Endothelial cell of umbilical vein (primary cell): ENCODE results near the gene ASTE1. TPM values are rescaled to one million over a fixed set of nuclear protein-coding genes. Genes with fewer than 3 reads are reported as not detected.

Experiments used
- BruUV-seq: library from RNA; stranded (reverse); fragments of 400-500 nt; replicated peaks from 2 replicates; lab custom pipeline; 2021; lab: Mats Ljungman, UMichigan
- CTCF ChIA-PET: fragments of 300-600, 350-600 bp; sonication (Branson Sonifier 250); formaldehyde crosslinking; loops from one replicate; lab custom pipeline; 2021; ENCODE audit warnings: antibody characterized with exemption, inconsistent platforms; lab: Charles Lee
- POLR2A ChIA-PET: fragments of 300-600, 350-600 bp; sonication (Branson Sonifier 250); formaldehyde crosslinking; loops from one replicate; lab custom pipeline; 2021; ENCODE audit warnings: antibody characterized with exemption, inconsistent platforms; lab: Charles Lee
- DNase-seq: peaks from one replicate; pipeline ENCODE4 v3.0.0-alpha.2; 2011; ENCODE audit warnings: low read depth, low spot score
- FAIRE-seq: peaks from 2 replicates; lab custom pipeline; 2011; peaks lifted over from hg19 to GRCh38; lab: Jason Lieb, UNC
- H2AFZ ChIP-seq: 2 replicates; pipeline ENCODE4 v1.6.0; 2012; ENCODE audit warnings: low read depth, low read length, control low read depth, inconsistent platforms
- H3K27ac ChIP-seq: 2 replicates; pipeline ENCODE4 v1.5.1; 2011; ENCODE audit warnings: low read depth, mild to moderate bottlenecking, control low read depth, low read length, moderate library complexity; ENCODE audit not compliant: insufficient read depth
- H3K27me3 ChIP-seq, 2 experiments: 2 replicates each; pipeline versions ENCODE4 v1.6.0 to v1.6.1; 2011; ENCODE audit warnings: low read length in 2 of 2, mixed read lengths in 1 of 2; ENCODE audit not compliant: control insufficient read depth in 2 of 2, insufficient read depth in 2 of 2
- H3K36me3 ChIP-seq, 2 experiments: 2 replicates in 1 of 2; 3 replicates in 1 of 2; pipeline ENCODE4 v1.5.1; 2011; ENCODE audit warnings: low read length in 2 of 2, mild to moderate bottlenecking in 1 of 2, moderate library complexity in 1 of 2; ENCODE audit not compliant: control insufficient read depth in 2 of 2, insufficient read depth in 2 of 2; ENCODE audit errors: extremely low read depth in 1 of 2
- H3K4me1 ChIP-seq: 3 replicates; pipeline ENCODE4 v1.5.1; 2011; ENCODE audit warnings: mild to moderate bottlenecking, low read length; ENCODE audit not compliant: control insufficient read depth, insufficient read depth; ENCODE audit errors: extremely low read depth
- H3K4me2 ChIP-seq: 2 replicates; pipeline ENCODE4 v1.6.1; 2011; ENCODE audit warnings: low read length, control low read depth, mixed read lengths; ENCODE audit not compliant: insufficient read depth
- H3K4me3 ChIP-seq, 3 experiments: fragments of 200-600 bp in 1 of 3; sonication (generic), shearing (Covaris generic) in 1 of 3; replicated peaks in 1 of 3; 2 replicates each; pipeline ENCODE4 v1.5.1; 2011 to 2016; ENCODE audit warnings: control low read depth in 3 of 3, low read length in 3 of 3, mild to moderate bottlenecking in 2 of 3, inconsistent platforms in 1 of 3, low read depth in 1 of 3, moderate library complexity in 1 of 3; ENCODE audit not compliant: insufficient read depth in 1 of 3
- H3K79me2 ChIP-seq: 2 replicates; pipeline ENCODE4 v1.6.0; 2012; ENCODE audit warnings: low read length, inconsistent platforms; ENCODE audit not compliant: control insufficient read depth, insufficient read depth
- H3K9ac ChIP-seq: replicated peaks from 2 replicates; pipeline ENCODE3; 2011; ENCODE audit warnings: low read length, control low read depth; ENCODE audit not compliant: insufficient read depth; ENCODE audit errors: extremely low read depth
- H3K9me1 ChIP-seq: replicated peaks from 3 replicates; pipeline ENCODE4 v1.6.0; 2011; ENCODE audit warnings: mild to moderate bottlenecking, low read length; ENCODE audit not compliant: control insufficient read depth, insufficient read depth; ENCODE audit errors: extremely low read depth
- H3K9me3 ChIP-seq: replicated peaks from 2 replicates; pipeline ENCODE4 v1.5.1; 2012; ENCODE audit warnings: low read length, inconsistent platforms; ENCODE audit not compliant: control insufficient read depth, insufficient read depth
- H4K20me1 ChIP-seq: replicated peaks from 2 replicates; pipeline ENCODE3; 2011; ENCODE audit warnings: mild to moderate bottlenecking, low read length; ENCODE audit not compliant: control insufficient read depth, insufficient read depth; ENCODE audit errors: extremely low read depth
- EZH2 ChIP-seq: IDR thresholded peaks from 2 replicates; pipeline ENCODE4 v1.6.1; 2012; ENCODE audit warnings: borderline replicate concordance, low read depth, mild to moderate bottlenecking, moderate library complexity, low read length, inconsistent platforms; ENCODE audit not compliant: severe bottlenecking
- FOS ChIP-seq: IDR thresholded peaks from 2 replicates; pipeline ENCODE4 v1.6.1; 2011; ENCODE audit warnings: mild to moderate bottlenecking, low read length, moderate library complexity, borderline replicate concordance; ENCODE audit not compliant: insufficient read depth
- GATA2 ChIP-seq: IDR thresholded peaks from 2 replicates; pipeline ENCODE4 v1.7.0; 2011; ENCODE audit warnings: low read depth, mild to moderate bottlenecking, moderate library complexity, mixed read lengths, low read length; ENCODE audit not compliant: insufficient read length, insufficient read depth
- JUN ChIP-seq: IDR thresholded peaks from 2 replicates; pipeline ENCODE4 v1.6.1; 2011; ENCODE audit warnings: borderline replicate concordance, low read depth; ENCODE audit not compliant: insufficient read length, insufficient read depth
- MYC ChIP-seq: IDR thresholded peaks from one replicate; pipeline ENCODE4 v1.6.1; 2011; ENCODE audit warnings: mild to moderate bottlenecking, low read depth, low read length
- POLR2A ChIP-seq: IDR thresholded peaks from 2 replicates; pipeline ENCODE4 v1.6.1; 2012; ENCODE audit warnings: low read depth, mild to moderate bottlenecking, control low read depth, low read length
- POLR2AphosphoS5 ChIP-seq: IDR thresholded peaks from 2 replicates; pipeline ENCODE4 v1.6.1; 2012; ENCODE audit warnings: low read depth, mild to moderate bottlenecking, control low read depth, low read length, moderate library complexity; ENCODE audit not compliant: insufficient read depth
- dilution Hi-C: fragments of 300-500 bp; cut with MboI; formaldehyde crosslinking; loops from one replicate; pipeline ENCODE4 v1.15.0; 2019; ENCODE audit warnings: low sequenced_read_pairs; ENCODE audit not compliant: extremely low pct_ligation_motif_present
- intact Hi-C: fragments of 100-400 bp; cut with micrococcal nuclease; formaldehyde crosslinking; loops from one replicate; pipeline ENCODE4 v1.10.0; 2022
- polyA plus RNA-seq, 4 experiments: library from polyadenylated mRNA; depleted of rRNA in 3 of 4; stranded (reverse) in 3 of 4; unstranded in 1 of 4; fragments of >200 nt; gene quantifications; 2 replicates each; pipeline versions ENCODE4 v1.2.1 to v1.2.3, GENCODE V29; 2011 to 2012; ENCODE audit warnings: missing spikeins in 1 of 4
- total RNA-seq: library from RNA; stranded (reverse); gene quantifications from 2 replicates; pipeline ENCODE4 v1.2.3, GENCODE V29; 2021
- TF ChIP-seq, protein P1 (sequence below), 2 donors: IDR thresholded peaks; 1 replicate in 1 of 2; 2 replicates in 1 of 2; pipeline ENCODE4 v1.5.1; 2011; ENCODE audit warnings: low read length in 2 of 2, mild to moderate bottlenecking in 2 of 2, moderate library complexity in 2 of 2, control low read depth in 1 of 2, inconsistent platforms in 1 of 2, low read depth in 1 of 2; ENCODE audit not compliant: insufficient read depth in 1 of 2; ENCODE audit errors: extremely low read depth in 1 of 2
- TF ChIP-seq, protein P2 (sequence below): IDR thresholded peaks from 2 replicates; pipeline ENCODE4 v1.6.1; 2011; ENCODE audit not compliant: insufficient read depth, insufficient read length

Gene ASTE1
- total and polyA plus RNA-seq, 2 donors (not counting 3 experiments of a cell fraction or from before 2014, with no cell fraction given), result 4.1 to 6.7 TPM

DNA sequence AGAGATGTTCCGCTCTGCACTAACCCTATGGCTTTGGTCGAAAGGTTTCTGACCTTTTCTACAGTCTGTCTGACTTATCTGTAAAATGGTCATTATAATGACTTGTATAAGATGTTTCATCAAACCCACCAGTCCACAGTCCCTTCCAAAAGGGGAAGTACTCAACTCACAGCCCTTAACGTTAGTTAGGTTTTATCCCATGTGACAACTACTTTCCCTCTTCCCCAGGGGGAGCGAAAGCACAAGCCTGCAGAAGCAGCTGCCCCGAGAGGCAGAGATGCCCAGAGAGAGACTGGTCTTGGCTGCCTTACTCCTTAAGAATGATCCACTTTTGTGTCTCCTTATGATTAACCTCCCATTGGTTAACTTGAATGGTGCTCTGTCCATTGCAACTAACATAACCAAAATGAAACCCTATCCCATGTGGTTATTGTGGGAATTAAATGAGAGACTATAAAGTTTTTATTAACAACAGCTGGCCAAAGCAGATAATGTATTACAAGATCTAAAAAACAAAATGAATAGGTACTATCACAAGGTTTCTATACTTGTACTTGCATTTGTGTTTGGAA lies 6.4 kb downstream of the ASTE1 start:
- Histone ChIP-seq H3K4me1 (no peaks in the 10 kb centered on the region), H3K79me2 (no peaks in the 10 kb centered on the region), H3K27me3 (no peaks in the 10 kb centered on the region), H3K9me1 (no peaks in the 10 kb centered on the region), H4K20me1 (no peaks in the 10 kb centered on the region), H3K36me3 (peaks cover 3 to 7% of the 10 kb centered on the region in 2 experiments), H3K9me3 (no peaks in the 10 kb centered on the region), H3K4me3 (no peak overlapping the region), H2AFZ (no peak overlapping the region), H3K4me2 (no peak overlapping the region), H3K9ac (no peak overlapping the region), H3K27ac (no peak overlapping the region)
- FAIRE-seq (no peak), DNase-seq (no peak)
- CTCF ChIA-PET, result no interaction called here
- intact Hi-C loops, result loop anchor here (10.0 kb wide), 1 partner anchor 275 kb away; the partner anchor contains the start of gene PIK3R4
- BruUV-seq, result no TSS peak
- POLR2A ChIA-PET, result no interaction called here
- dilution Hi-C loops, result no loop called here
- TF ChIP-seq, protein P1, sequence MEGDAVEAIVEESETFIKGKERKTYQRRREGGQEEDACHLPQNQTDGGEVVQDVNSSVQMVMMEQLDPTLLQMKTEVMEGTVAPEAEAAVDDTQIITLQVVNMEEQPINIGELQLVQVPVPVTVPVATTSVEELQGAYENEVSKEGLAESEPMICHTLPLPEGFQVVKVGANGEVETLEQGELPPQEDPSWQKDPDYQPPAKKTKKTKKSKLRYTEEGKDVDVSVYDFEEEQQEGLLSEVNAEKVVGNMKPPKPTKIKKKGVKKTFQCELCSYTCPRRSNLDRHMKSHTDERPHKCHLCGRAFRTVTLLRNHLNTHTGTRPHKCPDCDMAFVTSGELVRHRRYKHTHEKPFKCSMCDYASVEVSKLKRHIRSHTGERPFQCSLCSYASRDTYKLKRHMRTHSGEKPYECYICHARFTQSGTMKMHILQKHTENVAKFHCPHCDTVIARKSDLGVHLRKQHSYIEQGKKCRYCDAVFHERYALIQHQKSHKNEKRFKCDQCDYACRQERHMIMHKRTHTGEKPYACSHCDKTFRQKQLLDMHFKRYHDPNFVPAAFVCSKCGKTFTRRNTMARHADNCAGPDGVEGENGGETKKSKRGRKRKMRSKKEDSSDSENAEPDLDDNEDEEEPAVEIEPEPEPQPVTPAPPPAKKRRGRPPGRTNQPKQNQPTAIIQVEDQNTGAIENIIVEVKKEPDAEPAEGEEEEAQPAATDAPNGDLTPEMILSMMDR (IDR thresholded peaks at IDR 0.05; ENCODE audit: extremely low read depth in 1 of 2, insufficient read depth in 1 of 2, low read depth in 1 of 2, low read length in 2 of 2), result no peak

DNA sequence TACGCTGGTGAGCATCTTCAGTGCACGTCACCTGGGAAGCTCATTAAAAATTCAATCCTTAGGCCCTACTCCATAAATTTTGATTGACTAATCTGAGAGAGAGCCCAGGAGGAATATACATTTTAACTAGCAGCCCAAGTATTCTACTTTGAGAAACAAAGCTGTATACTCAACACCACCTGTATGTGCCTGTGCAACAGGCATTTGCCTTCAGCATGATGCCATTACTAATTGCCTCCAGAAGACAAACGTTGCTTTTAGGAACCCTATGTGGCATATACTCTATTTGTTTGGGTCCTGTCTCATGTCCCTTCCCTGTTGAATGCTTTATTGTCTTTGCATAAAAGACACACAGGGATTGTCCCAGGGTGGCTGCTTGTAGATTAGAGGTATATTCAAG lies 7.7 kb downstream of the ASTE1 start:
- Histone ChIP-seq H4K20me1 (no peaks in the 10 kb centered on the region), H3K9ac (no peak overlapping the region), H3K9me3 (no peaks in the 10 kb centered on the region), H3K27ac (no peak overlapping the region), H2AFZ (no peak overlapping the region), H3K4me1 (no peaks in the 10 kb centered on the region), H3K4me3 (no peak overlapping the region), H3K36me3 (peaks cover 6 to 8% of the 10 kb centered on the region in 2 experiments), H3K27me3 (no peaks in the 10 kb centered on the region), H3K4me2 (no peak overlapping the region), H3K79me2 (no peaks in the 10 kb centered on the region), H3K9me1 (no peaks in the 10 kb centered on the region)
- no peak for FAIRE-seq
- intact Hi-C loops (no loop called here), dilution Hi-C loops (no loop called here)
- CTCF ChIA-PET, result interaction anchor here (0.6 to 1.1 kb wide), 2 partner anchors 125 to 743 kb away, joined by 3 read pairs; partner anchors contain the start of gene ATP2C1
- no TSS peak for BruUV-seq
- TF ChIP-seq MYC (no peak), FOS (no peak), JUN (no peak), POLR2A (no peak), EZH2 (no peak), GATA2 (no peak), POLR2AphosphoS5 (no peak)
- TF ChIP-seq, protein P1 (IDR thresholded peaks at IDR 0.05; ENCODE audit: extremely low read depth in 1 of 2, insufficient read depth in 1 of 2, low read depth in 1 of 2, low read length in 2 of 2), result no peak
- TF ChIP-seq, protein P2, sequence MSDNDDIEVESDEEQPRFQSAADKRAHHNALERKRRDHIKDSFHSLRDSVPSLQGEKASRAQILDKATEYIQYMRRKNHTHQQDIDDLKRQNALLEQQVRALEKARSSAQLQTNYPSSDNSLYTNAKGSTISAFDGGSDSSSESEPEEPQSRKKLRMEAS, result no peak
- POLR2A ChIA-PET, result no interaction called here
- DNase-seq, result no peak
